ENCODE data around the gene UTS2R.
"Not testable (repeated sequence)": the region's sequence is repeated elsewhere in the genome, so short reads cannot be mapped to it uniquely, and the experiment has no call there.

The UTS2R gene

DNA sequence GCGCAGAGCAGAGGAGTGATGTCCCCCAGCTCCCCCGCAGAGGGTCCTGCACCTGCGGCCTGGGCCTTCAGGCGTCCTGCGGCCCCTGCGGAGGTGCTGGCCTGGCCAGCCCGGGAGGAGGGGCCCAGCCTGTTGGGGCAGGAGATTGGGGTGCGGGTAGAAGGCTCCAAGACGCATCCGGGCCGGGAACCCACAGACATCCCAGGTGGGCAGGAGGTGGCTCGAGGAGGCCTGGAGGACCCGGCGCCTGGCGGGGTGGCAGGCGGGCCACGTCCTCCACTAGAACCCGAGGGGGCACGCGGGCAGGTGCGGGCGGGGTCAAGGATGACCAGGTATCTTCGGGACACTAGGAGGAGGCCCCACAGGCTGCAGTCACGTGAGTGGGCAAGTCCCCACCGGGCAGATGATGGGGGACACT is 37.4 kb upstream of the UTS2R start:
- DNase-seq (ENCODE audit: low read depth in 2 of 2, low spot score in 1 of 2) = no peak

GRCh38 chr17:82334622-82335394 is 36.8 kb upstream of the UTS2R start:
- DNase-seq (ENCODE audit: low read depth in 2 of 2, low spot score in 1 of 2) = no peak

GRCh38 chr17:82338858-82339633 is 32.5 kb upstream of the UTS2R start:
- no peak for DNase-seq (ENCODE audit: low read depth in 2 of 2, low spot score in 1 of 2)

- DNase-seq (ENCODE audit: low read depth in 2 of 2, low spot score in 1 of 2) = no peak
Measured at GRCh38 chr17:82339634-82340580, 31.7 kb upstream of the UTS2R start.

- DNase-seq (ENCODE audit: low read depth in 2 of 2, low spot score in 1 of 2) = no peak
Measured at GRCh38 chr17:82342361-82343079, 29.0 kb upstream of the UTS2R start.

- no peak for DNase-seq (ENCODE audit: low read depth in 2 of 2, low spot score in 1 of 2)
Measured at GRCh38 chr17:82343560-82343959, 28.0 kb upstream of the UTS2R start.

DNA sequence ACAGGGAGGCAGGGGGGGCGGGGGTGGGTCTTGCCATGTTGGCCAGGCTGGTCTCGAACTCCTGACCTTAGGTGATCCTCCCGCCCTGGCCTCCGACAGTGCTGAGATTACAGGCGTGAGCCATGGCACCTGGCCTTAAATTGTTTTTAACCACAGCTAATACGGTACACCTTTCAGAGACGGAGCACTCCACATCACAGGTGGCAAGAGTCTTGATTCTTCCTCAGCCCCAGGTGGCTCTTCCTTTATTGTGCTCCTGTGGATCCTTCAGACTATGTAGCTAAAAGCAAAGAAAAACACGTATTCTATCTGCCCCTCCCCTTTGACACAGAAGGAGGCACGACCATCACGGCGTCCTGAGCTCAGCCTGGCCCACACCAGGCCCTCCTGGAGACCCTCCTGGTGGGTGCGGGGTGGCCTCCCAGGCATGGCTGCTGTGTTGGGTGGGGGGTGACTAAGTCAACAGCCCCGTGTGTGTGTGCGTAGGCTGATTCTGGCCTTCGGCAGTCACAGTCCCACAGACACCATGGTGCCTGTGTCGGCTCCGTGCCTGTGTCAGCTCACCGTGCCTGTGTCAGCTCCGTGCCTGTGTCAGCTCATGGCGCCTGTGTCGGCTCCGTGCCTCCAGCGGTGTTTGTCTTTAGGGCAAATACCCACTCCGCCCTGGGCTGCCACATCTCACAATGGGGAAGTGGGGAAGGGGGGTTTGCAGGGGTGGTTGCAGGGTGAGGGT is 27.2 kb upstream of the UTS2R start:
- no peak for DNase-seq (ENCODE audit: low read depth in 2 of 2, low spot score in 1 of 2)

- no peak for DNase-seq (ENCODE audit: low read depth in 2 of 2, low spot score in 1 of 2)
Measured at GRCh38 chr17:82345151-82345976, 26.2 kb upstream of the UTS2R start.

DNA sequence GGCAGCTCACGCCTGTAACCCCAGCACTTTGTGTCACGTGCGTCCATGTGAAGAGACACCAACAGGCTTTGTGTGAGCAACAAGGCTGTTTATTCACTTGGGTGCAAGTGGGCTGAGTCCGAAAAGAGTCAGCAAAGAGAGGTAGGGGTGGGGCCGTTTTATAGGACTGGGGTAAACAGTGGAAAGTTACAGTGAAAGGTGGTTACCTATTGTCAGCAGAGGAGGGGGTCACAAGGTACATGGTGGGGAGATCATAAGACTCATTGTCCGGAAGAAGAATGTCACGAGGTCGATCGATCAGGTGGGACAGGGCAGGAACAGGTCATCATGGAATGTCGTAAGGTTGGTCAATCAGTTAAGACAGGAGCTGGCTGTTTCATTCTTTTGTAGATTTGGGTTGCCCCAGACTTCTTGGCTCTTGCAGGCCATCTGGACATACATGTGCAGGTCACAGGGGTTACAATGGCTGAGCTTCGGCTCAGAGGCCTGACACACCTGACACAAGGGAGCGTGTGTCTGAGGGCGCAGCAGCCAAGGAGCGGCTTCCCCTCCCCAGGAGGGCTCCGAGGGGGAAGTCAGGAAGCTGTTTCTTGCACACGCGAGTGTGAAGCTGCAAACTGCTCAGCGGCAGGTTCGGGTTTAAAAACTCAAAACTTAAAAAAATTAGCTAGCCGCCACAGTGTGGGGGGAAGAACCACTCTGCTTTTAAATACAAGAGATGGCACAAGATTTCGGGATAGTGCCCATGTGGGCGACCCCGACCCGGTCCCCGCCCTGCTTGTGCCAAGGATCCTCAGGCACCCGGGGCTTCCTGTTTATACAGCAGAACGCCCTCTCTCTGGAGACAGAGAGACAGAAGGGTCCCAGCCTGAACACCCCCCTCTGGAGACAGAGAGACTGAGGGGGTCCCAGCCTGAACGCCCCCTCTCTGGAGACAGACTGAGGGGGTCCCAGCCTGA is 24.9 kb upstream of the UTS2R start:
- DNase-seq (ENCODE audit: low read depth in 2 of 2, low spot score in 1 of 2) = no peak

DNA sequence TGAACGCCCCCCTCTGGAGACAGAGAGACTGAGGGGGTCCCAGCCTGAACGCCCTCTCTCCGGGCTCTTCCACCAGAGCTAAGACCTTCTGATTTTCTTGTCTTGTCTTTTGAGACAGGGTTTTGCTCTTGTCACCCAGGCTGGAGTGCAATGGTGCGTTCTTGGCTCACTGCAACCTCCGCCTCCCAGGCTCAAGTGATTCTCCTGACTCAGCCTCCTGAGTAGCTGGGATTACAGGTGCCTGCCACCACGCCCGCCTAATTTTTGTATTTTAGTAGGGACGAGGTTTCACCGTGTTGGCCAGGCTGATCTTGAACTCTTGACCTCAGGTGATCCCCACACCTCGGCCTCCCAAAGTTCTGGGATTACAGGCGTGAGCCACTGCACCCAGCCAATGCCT is 23.6 kb upstream of the UTS2R start:
- not testable (repeated sequence) for DNase-seq (ENCODE audit: low read depth in 2 of 2, low spot score in 1 of 2)

DNA sequence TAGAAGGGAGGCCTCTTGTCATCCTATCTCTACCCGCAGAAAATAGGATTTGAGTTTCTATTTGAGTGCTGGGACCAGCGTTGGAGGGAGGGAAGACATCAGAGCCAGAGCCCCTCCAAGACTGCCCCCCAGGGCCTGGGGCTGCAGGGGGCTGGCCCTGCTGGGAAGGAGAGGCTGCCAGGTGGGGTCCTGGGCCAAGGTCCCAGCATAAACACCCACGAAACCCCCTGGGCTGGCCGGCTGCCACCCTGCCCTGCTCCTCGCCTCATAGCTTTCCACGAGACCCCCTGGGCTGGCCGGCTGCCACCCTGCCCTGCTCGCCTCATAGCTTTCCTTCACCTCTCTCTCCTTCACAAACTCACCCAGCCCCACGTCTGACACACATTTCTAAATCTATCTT is 23.1 kb upstream of the UTS2R start:
- no peak for DNase-seq (ENCODE audit: low read depth in 2 of 2, low spot score in 1 of 2)

DNA sequence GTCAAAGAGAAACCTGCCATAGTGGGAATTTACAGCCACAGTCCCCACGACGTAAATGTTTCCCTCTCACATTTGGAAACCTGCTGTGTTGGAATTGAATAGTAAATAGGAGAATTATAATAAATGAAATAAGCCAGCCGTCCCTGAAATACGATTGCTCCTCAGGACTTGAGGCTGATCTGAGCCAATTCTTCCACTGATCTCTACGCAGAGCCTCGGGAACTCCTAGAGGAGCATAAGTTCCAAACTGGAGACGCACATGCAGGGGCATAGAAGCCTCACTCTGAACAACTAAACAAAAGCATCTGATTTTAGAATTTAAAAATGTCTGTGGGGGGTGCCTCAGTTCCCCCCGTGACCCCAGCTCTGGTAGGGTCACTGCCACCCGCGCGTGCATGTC is 22.7 kb upstream of the UTS2R start:
- no peak for DNase-seq (ENCODE audit: low read depth in 2 of 2, low spot score in 1 of 2)

DNA sequence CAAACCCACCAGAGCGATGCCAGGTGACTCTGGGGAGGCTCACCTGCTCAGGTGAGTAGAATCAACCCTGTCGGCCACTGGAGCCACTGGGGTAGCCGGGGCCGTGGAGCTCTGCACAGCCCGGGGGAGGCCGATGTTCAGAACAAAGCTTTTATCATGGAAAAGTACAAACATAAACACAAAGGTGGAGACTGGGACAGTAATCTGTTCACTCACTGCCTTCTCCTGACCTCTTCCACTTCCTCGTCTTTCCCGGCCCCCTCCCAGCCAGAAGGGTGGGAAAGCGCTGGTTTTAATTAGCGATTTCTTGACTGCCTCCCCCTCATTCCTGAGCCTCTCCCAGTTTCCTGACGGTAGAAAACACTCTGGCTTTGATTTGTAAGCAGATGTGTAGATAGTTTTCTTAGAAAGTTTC is 22.3 kb upstream of the UTS2R start:
- no peak for DNase-seq (ENCODE audit: low read depth in 2 of 2, low spot score in 1 of 2)

GRCh38 chr17:82350182-82351030 is 21.2 kb upstream of the UTS2R start:
- no peak for DNase-seq (ENCODE audit: low read depth in 2 of 2, low spot score in 1 of 2)

DNA sequence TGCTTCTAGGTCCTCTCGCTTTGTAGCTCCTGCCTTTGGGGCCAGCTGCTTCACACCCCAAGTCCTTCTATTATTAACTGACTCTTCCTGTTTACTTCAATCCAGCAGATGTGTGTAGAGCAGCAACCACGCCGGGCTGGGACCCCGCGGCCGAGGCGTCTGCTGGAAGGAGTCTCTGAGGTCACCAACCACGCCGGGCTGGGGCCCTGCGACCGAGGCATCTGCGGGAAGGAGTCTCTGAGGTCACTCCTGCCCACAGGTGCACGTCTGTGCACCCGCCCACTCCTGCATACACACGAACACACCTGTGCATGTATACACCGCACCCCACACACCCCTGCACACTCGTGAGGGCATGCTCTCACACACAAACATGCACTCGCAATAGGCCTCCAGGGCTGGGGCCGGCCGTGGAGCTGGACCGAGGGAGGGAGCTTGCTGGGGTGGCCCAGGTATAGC is 20.3 kb upstream of the UTS2R start:
- no peak for DNase-seq (ENCODE audit: low read depth in 2 of 2, low spot score in 1 of 2)

DNA sequence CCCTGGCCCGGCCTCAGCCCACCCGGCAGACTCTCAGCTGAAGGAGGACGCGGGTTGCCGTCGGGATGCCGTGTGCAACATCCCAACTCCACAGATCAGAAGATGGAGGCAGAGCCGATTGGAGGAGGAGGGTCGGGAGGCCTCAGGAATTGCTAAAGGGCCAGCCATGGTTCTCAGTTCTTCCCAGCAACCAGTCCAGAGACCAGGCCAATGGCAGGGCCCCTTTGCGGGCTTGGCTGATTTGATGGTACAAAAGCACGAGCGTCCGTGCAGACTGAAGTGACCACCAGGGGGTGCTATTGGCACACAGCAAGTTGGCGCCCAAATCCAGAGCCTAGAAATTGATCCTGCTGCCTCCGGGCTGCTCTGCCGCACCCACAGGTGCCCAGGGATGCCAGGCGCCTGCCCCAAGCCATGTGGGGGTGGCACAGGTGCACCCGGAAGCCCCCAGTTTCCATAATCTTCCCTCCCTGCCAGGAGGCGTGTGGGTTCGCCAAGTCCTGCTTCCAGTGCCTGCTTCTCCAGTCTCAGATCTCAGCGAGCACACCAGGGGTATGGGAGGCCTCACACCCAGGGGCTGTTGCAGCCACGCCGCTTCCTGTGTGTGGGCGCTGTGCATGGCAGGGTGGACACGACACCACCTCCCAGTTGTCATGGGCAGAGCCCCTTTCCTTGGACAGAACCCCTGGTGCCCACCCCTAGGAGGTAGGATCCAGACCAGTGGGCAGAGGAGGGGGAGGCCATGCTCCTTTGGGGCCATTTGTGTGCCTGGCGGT is 19.7 kb upstream of the UTS2R start:
- DNase-seq (ENCODE audit: low read depth in 2 of 2, low spot score in 1 of 2) = peak; percentile 50 to 81

Data from stimulated activated CD8-positive, alpha-beta memory T cell treated with anti-CD3 and anti-CD28 coated beads, Interleukin-4, amount 100 ng/mL, for 4 hours (primary cell).